Measurements from ENCODE around the gene TMEM220. TPM values are rescaled to one million over a fixed set of nuclear protein-coding genes. Genes with fewer than 3 reads are reported as not detected.
A peak's percentile ranks its signal among the peaks of the same experiment; 100 is the strongest.

TMEM220 gene
- total RNA-seq (2022) (not detected in 2 replicates), Bru-seq, nascent RNA (percentile 8 among the genes with signal in this experiment), BruChase-seq, experiment 1, labeled RNA remaining after a 6-hour chase (not detected), BruChase-seq, experiment 2, labeled RNA remaining after a 2-hour chase (percentile 8 among the genes with signal in this experiment)
- long read RNA-seq, partial matches to known transcripts, result 0 of 1 reads
- long read RNA-seq, other reads (novel, unspliced or antisense), result 1 of 1 reads

DNA sequence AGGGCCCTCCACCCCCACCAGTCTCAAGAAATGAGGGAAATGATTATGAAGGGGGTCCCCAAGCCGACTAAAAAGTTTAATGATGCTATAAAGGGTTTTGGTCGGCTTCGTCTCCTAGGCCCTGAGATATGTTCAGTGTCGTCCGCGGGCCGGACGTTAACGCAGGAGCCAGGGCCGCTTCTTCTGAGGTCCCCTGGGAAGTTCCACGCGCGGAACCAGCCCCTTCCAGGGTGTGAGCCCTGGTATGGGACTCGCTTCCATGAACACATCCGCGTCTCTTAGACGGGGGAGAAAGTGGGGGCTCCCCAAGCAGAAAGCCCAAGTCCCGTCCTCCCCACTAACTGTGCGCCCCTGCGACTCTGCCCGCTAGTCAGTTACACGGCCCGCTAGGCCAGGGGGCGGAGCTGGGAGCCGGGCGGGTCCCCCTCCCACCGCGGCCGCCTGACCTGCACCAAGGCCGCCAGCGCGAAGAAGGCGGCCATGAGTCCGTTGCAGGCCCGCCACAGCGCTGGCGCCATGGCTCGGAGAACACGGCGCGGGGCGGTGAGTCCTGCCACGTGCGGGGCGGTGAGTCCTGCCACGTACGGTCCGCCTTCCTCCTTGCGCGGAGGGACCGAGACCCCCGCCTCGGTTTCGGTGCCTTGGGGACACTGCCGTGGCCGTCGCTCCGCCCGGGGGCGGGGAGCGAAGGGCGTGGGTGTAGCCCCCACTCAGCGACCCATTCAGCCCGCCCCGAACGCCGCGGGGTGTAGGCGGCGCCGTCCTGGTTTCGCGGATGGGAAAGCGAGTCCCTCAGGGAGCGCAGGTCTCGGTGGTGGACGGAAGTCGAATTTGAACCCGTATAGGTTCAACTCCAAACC, at the start of gene TMEM220:
TMEM220 (minus strand) TSS at position 690 of the 860 bp plus-strand sequence; CDS start at position 518, 172 bp downstream.
- H3K27ac Mint-ChIP-seq (ENCODE audit: unreplicated experiment), result no peak within 1 kb of the TSS
- no peak for DNase-seq
- peak within 1 kb of the TSS; percentile 66 for H3K4me3 Mint-ChIP-seq (ENCODE audit: low read depth, unreplicated experiment)
- H3K36me3 Mint-ChIP-seq (ENCODE audit: insufficient read depth, unreplicated experiment), result peaks cover 5% of the 10 kb centered on the region
- no peaks in the 10 kb centered on the region for H3K9me3 Mint-ChIP-seq (ENCODE audit: low read depth, unreplicated experiment)
- peaks cover 14% of the 10 kb centered on the region for H3K4me1 Mint-ChIP-seq (ENCODE audit: low read depth, unreplicated experiment)
- CTCF ChIA-PET, result interaction anchor here (0.8 kb wide), 1 partner anchor 11 kb away, joined by 4 read pairs; no protein-coding TSS in a partner anchor
- intact Hi-C loops (cut with micrococcal nuclease; ENCODE audit: unreplicated experiment), result no loop called here
- TF ChIP-seq, protein P1, sequence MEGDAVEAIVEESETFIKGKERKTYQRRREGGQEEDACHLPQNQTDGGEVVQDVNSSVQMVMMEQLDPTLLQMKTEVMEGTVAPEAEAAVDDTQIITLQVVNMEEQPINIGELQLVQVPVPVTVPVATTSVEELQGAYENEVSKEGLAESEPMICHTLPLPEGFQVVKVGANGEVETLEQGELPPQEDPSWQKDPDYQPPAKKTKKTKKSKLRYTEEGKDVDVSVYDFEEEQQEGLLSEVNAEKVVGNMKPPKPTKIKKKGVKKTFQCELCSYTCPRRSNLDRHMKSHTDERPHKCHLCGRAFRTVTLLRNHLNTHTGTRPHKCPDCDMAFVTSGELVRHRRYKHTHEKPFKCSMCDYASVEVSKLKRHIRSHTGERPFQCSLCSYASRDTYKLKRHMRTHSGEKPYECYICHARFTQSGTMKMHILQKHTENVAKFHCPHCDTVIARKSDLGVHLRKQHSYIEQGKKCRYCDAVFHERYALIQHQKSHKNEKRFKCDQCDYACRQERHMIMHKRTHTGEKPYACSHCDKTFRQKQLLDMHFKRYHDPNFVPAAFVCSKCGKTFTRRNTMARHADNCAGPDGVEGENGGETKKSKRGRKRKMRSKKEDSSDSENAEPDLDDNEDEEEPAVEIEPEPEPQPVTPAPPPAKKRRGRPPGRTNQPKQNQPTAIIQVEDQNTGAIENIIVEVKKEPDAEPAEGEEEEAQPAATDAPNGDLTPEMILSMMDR (IDR thresholded peaks at IDR 0.05; ENCODE audit: unreplicated experiment), result no peak
- peaks cover 43% of the 10 kb centered on the region for H3K27me3 Mint-ChIP-seq (ENCODE audit: unreplicated experiment)
- no TSS peak for BruUV-seq (replicated peaks)

DNA sequence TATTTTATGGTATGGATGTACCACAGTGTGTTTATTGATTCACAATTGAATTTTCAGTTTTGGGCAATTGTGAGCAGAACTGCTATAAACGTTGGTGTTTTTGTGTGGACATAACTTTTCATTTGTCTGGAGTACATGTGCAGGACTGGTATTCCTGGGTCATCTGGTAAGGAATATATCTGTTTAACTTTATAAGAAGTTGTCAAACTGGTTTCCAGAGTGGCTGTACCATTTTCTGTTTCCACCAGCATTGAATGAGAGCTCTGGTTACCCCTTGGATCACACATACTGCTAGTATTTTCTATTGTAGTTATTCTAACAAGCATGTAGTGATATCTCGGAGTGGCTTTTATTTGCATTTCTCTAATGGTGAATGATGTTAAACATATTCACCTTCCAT, 49.8 kb upstream of the TMEM220 start:
- TF ChIP-seq, protein P1 (IDR thresholded peaks at IDR 0.05; ENCODE audit: unreplicated experiment), result no peak
- no peak for DNase-seq

DNA sequence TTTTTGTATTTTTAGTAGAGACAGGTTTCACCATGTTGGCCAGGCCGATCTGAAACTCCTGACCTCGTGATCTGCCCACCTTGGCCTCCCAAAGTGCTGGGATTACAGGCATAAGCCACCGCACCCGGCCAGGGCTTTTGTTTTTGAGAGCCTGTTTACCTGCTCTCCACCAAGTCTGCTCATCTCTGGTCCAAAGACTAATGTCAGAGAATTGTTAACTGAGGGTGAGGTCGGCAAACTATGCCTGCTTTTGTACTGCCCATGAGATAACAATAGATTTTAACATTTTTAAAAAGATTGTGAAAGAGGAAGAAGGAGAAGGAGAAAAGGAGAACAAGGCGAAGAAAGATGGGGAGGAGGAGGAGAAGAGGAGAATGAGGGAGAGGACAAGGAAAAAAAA, 48.1 kb upstream of the TMEM220 start:
- no peak for DNase-seq
- no peaks in the 10 kb centered on the region for H3K36me3 Mint-ChIP-seq (ENCODE audit: insufficient read depth, unreplicated experiment)
- no peaks in the 10 kb centered on the region for H3K4me1 Mint-ChIP-seq (ENCODE audit: low read depth, unreplicated experiment)
- no peaks in the 10 kb centered on the region for H3K27me3 Mint-ChIP-seq (ENCODE audit: unreplicated experiment)
- no peak overlapping the region for H3K27ac Mint-ChIP-seq (ENCODE audit: unreplicated experiment)
- no peak overlapping the region for H3K4me3 Mint-ChIP-seq (ENCODE audit: low read depth, unreplicated experiment)
- BruUV-seq (replicated peaks), result no TSS peak
- TF ChIP-seq, protein P1 (IDR thresholded peaks at IDR 0.05; ENCODE audit: unreplicated experiment), result no peak
- CTCF ChIA-PET, result interaction anchor here (0.6 to 1.0 kb wide), 2 partner anchors 22 to 44 kb away, joined by 3 read pairs; no protein-coding TSS in a partner anchor
- intact Hi-C loops (cut with micrococcal nuclease; ENCODE audit: unreplicated experiment), result loop anchor here (10.0 kb wide), 1 partner anchor 67 kb away; no protein-coding TSS in a partner anchor
- H3K9me3 Mint-ChIP-seq (ENCODE audit: low read depth, unreplicated experiment), result no peaks in the 10 kb centered on the region

More for the DNA sequence above, 49.8 kb upstream of the TMEM220 start:
- H3K27me3 Mint-ChIP-seq (ENCODE audit: unreplicated experiment), result no peaks in the 10 kb centered on the region
- H3K36me3 Mint-ChIP-seq (ENCODE audit: insufficient read depth, unreplicated experiment), result no peaks in the 10 kb centered on the region
- intact Hi-C loops (cut with micrococcal nuclease; ENCODE audit: unreplicated experiment), result loop anchor here (10.0 kb wide), 1 partner anchor 65 kb away; no protein-coding TSS in a partner anchor
- no peaks in the 10 kb centered on the region for H3K4me1 Mint-ChIP-seq (ENCODE audit: low read depth, unreplicated experiment)
- H3K4me3 Mint-ChIP-seq (ENCODE audit: low read depth, unreplicated experiment), result no peak overlapping the region
- no TSS peak for BruUV-seq (replicated peaks)
- H3K27ac Mint-ChIP-seq (ENCODE audit: unreplicated experiment), result no peak overlapping the region
- CTCF ChIA-PET, result no interaction called here
- no peaks in the 10 kb centered on the region for H3K9me3 Mint-ChIP-seq (ENCODE audit: low read depth, unreplicated experiment)

DNA sequence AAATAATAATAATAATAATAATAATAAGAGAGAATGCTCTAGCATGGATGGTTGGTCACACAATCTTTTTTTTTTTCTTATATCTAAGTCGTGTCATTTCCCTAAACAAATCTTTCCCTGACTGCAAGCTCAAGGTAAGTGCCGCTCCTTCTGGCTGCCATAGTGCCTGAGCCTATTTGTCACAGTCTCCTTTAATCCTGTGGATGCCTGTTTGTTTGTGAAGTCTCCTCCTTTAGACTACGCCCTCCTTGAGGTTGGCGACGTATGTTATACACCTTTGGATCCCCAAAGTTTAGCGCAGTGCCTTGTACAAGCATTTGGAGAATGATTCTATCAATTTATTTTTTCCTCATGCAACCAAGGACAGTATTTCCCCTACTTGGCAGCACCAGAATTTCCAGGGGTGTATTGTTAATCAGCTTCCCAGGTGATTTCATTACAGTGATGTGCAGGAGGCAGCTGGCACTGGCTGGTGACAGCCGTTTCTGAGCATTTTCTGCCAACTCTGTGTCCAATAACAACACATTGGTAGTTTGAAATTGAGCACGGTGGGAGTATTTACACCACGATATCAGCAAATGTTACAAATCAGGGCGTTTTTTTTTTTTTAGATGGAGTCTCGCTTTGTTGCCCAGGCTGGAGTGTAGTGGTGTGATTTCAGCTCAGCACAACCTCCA, 47.4 kb upstream of the TMEM220 start:
- Mint-ChIP-seq H3K27me3 (ENCODE audit: unreplicated experiment) (no peaks in the 10 kb centered on the region), H3K4me3 (ENCODE audit: low read depth, unreplicated experiment) (no peak overlapping the region), H3K9me3 (ENCODE audit: low read depth, unreplicated experiment) (no peaks in the 10 kb centered on the region), H3K27ac (ENCODE audit: unreplicated experiment) (no peak overlapping the region), H3K4me1 (ENCODE audit: low read depth, unreplicated experiment) (no peaks in the 10 kb centered on the region), H3K36me3 (ENCODE audit: insufficient read depth, unreplicated experiment) (no peaks in the 10 kb centered on the region)
- intact Hi-C loops (cut with micrococcal nuclease; ENCODE audit: unreplicated experiment), result loop anchor here (10.0 kb wide), 1 partner anchor 68 kb away; no protein-coding TSS in a partner anchor
- CTCF ChIA-PET, result interaction anchor here (0.6 kb wide), 1 partner anchor 23 kb away, joined by 3 read pairs; no protein-coding TSS in a partner anchor
- no peak for DNase-seq
- no TSS peak for BruUV-seq (replicated peaks)
- TF ChIP-seq, protein P1 (IDR thresholded peaks at IDR 0.05; ENCODE audit: unreplicated experiment), result no peak
